Esophagus (tissue), 2 donors: ENCODE data around the gene PGR. TPM values are rescaled to one million over a fixed set of nuclear protein-coding genes. Genes with fewer than 3 reads are reported as not detected.

Source experiments
- H3K27ac ChIP-seq, 2 donors: one replicate each; pipeline ENCODE4 v1.5.1; 2013; ENCODE audit warnings: low read depth in 2 of 2, mild to moderate bottlenecking in 2 of 2, inconsistent platforms in 1 of 2, low read length in 1 of 2, moderate library complexity in 1 of 2
- H3K27me3 ChIP-seq, 2 donors: one replicate each; pipeline ENCODE4 v1.6.1; 2013; ENCODE audit warnings: low read length in 2 of 2, control low read depth in 1 of 2, mild to moderate bottlenecking in 1 of 2; ENCODE audit not compliant: insufficient read depth in 2 of 2, control insufficient read depth in 1 of 2
- H3K36me3 ChIP-seq, 2 donors: one replicate each; pipeline ENCODE4 v1.6.1; 2013; ENCODE audit warnings: low read length in 1 of 2; ENCODE audit not compliant: control insufficient read depth in 2 of 2, insufficient read depth in 2 of 2
- H3K4me1 ChIP-seq, 2 donors: one replicate each; pipeline ENCODE4 v1.6.1; 2013; ENCODE audit warnings: low read length in 1 of 2; ENCODE audit not compliant: control insufficient read depth in 2 of 2, insufficient read depth in 2 of 2
- H3K4me3 ChIP-seq, 2 donors: one replicate each; pipeline ENCODE4 v1.5.1; 2013; ENCODE audit warnings: low read length in 2 of 2, mild to moderate bottlenecking in 2 of 2, low read depth in 1 of 2, moderate library complexity in 1 of 2
- H3K9me3 ChIP-seq, 2 donors: one replicate each; pipeline ENCODE4 v1.6.1; 2013; ENCODE audit warnings: mild to moderate bottlenecking in 2 of 2, low read depth in 1 of 2, low read length in 1 of 2, moderate library complexity in 1 of 2; ENCODE audit not compliant: control insufficient read depth in 2 of 2, insufficient read depth in 1 of 2
- WGBS, 2 donors: extraction: QIAGEN DNeasy Blood & Tissue Kit; methylation state at CpG; one replicate each; pipeline ENCODE4 v1.1.7; 2013; 5-methylcytosine and 5-hydroxymethylcytosine counted together
- polyA plus RNA-seq, 2 donors: library from polyadenylated mRNA; stranded (reverse); fragments of 200-250 nt; gene quantifications; one replicate each; pipeline ENCODE4 v1.2.3, GENCODE V29; 2013
- donor health status: healthy with polysubstance abuse.
- donor health status: Bipolar disorder and iron deficiency.

Gene PGR
- polyA plus RNA-seq, 2 donors: 0.04 to 0.12 TPM

GRCh38 chr11:101048479-101048878, 81.1 kb downstream of the PGR start:
- 82 to 85% methylated on average over 5 of the region's 5 CpGs for WGBS, 2 donors

GRCh38 chr11:101046947-101047346, 82.7 kb downstream of the PGR start:
- no peaks in the 10 kb centered on the region for H3K36me3 ChIP-seq
- no peak overlapping the region for H3K27ac ChIP-seq
- WGBS, 2 donors: 75 to 81% methylated on average over 2 of the region's 2 CpGs
- no peaks in the 10 kb centered on the region for H3K4me1 ChIP-seq
- no peak overlapping the region for H3K4me3 ChIP-seq
- no peaks in the 10 kb centered on the region for H3K9me3 ChIP-seq
- H3K27me3 ChIP-seq: no peaks in the 10 kb centered on the region

More at GRCh38 chr11:101048479-101048878, 81.1 kb downstream of the PGR start:
- Histone ChIP-seq H3K9me3 (no peaks in the 10 kb centered on the region), H3K4me1 (no peaks in the 10 kb centered on the region), H3K36me3 (no peaks in the 10 kb centered on the region), H3K27me3 (no peaks in the 10 kb centered on the region), H3K27ac (no peak overlapping the region), H3K4me3 (no peak overlapping the region)

DNA sequence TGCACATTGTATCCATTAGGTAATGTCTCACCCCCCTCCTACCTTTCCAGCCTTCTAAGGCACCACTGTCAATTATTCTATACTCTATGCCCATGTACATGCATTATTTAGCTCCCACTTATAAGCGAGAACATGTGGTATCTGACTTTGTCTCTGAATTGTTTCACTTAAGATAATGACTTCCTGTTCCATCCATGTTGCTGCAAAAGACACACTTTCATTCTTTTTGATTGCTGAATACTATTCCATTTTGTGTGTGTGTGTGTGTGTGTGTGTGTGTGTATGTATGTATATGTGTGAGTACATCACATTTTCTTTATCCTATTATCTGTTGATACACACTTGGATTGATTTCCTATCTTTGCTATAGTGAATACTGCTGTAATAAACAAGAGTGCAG, 84.2 kb downstream of the PGR start:
- no peaks in the 10 kb centered on the region for H3K4me1 ChIP-seq
- no peak overlapping the region for H3K4me3 ChIP-seq
- no peak overlapping the region for H3K27ac ChIP-seq
- WGBS, 2 donors: 91 to 95% methylated on average over 1 of the region's 1 CpG
- no peaks in the 10 kb centered on the region for H3K27me3 ChIP-seq
- no peaks in the 10 kb centered on the region for H3K36me3 ChIP-seq
- H3K9me3 ChIP-seq: no peaks in the 10 kb centered on the region

GRCh38 chr11:101043940-101044339, 85.7 kb downstream of the PGR start:
- H3K27me3 ChIP-seq: no peaks in the 10 kb centered on the region
- no peaks in the 10 kb centered on the region for H3K9me3 ChIP-seq
- H3K36me3 ChIP-seq: no peaks in the 10 kb centered on the region
- H3K4me3 ChIP-seq: no peak overlapping the region
- H3K4me1 ChIP-seq: no peaks in the 10 kb centered on the region
- H3K27ac ChIP-seq: no peak overlapping the region
- WGBS, 2 donors: 84 to 95% methylated on average over 1 of the region's 1 CpG

- Histone ChIP-seq H3K4me3 (no peak overlapping the region), H3K27me3 (no peaks in the 10 kb centered on the region), H3K27ac (no peak overlapping the region), H3K4me1 (no peaks in the 10 kb centered on the region), H3K9me3 (no peaks in the 10 kb centered on the region), H3K36me3 (no peaks in the 10 kb centered on the region)
- 44 to 69% methylated on average over 1 of the region's 1 CpG for WGBS, 2 donors
Measured at GRCh38 chr11:101035872-101036271, 93.7 kb downstream of the PGR start.

GRCh38 chr11:101034076-101034475, 95.5 kb downstream of the PGR start:
- H3K27ac ChIP-seq: no peak overlapping the region

GRCh38 chr11:101032991-101033390, 96.6 kb downstream of the PGR start:
- no peaks in the 10 kb centered on the region for H3K36me3 ChIP-seq
- no peak overlapping the region for H3K27ac ChIP-seq
- no peaks in the 10 kb centered on the region for H3K9me3 ChIP-seq
- H3K27me3 ChIP-seq: no peaks in the 10 kb centered on the region
- no peaks in the 10 kb centered on the region for H3K4me1 ChIP-seq
- H3K4me3 ChIP-seq: no peak overlapping the region

More at GRCh38 chr11:101034076-101034475, 95.5 kb downstream of the PGR start:
- no peaks in the 10 kb centered on the region for H3K27me3 ChIP-seq
- no peaks in the 10 kb centered on the region for H3K36me3 ChIP-seq
- no peaks in the 10 kb centered on the region for H3K9me3 ChIP-seq
- WGBS, 2 donors: 32 to 43% methylated on average over 4 of the region's 4 CpGs
- no peaks in the 10 kb centered on the region for H3K4me1 ChIP-seq
- no peak overlapping the region for H3K4me3 ChIP-seq

DNA sequence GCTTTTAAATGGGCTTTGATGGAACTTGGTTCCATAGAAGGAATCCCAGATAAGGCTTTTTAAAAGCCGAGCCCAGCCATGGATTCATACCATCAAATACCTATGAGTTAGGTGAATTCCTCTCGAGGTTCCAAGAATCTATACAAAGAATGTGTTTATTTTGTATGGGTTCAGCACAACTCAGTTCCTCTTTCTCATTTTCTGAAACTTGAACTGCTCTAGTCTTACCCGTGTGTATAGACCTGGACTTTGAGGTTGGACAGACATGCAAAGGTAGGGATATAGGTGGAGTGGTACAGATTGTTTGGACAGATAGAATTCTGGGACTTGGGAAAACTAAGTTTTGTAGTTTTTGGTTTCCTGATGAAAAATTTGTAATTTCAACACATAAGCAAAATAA, 97.9 kb downstream of the PGR start:
- Histone ChIP-seq H3K27me3 (no peaks in the 10 kb centered on the region), H3K4me3 (no peak overlapping the region), H3K36me3 (no peaks in the 10 kb centered on the region), H3K9me3 (no peaks in the 10 kb centered on the region), H3K27ac (no peak overlapping the region), H3K4me1 (no peaks in the 10 kb centered on the region)
- WGBS, 2 donors: 82 to 83% methylated on average over 3 of the region's 3 CpGs

DNA sequence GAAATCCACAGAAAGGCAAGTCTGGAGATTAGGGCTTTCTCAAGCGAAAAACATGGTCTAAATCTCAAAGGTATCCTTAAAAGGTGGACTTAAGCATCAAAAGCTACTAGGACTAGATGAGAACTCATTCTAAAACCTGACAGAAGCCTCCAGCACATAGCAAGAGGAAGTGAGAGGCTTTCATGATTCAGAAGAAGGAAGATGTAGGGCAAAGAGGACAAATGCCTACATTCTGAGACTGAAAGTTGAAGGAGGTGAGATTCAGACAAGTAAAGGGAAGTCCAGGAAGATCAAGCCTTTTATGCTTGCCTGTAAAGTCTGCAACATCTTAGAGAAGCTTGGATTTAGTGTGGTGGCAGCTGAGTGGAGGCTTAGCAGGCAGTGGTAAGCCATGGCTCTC, 98.9 kb downstream of the PGR start:
- no peaks in the 10 kb centered on the region for H3K4me1 ChIP-seq
- H3K27ac ChIP-seq: no peak overlapping the region
- no peak overlapping the region for H3K4me3 ChIP-seq
- H3K36me3 ChIP-seq: no peaks in the 10 kb centered on the region
- 77% methylated on average over 1 of the region's 1 CpG for WGBS, 2 donors
- H3K9me3 ChIP-seq: no peaks in the 10 kb centered on the region
- no peaks in the 10 kb centered on the region for H3K27me3 ChIP-seq

GRCh38 chr11:101030015-101030414, 99.6 kb downstream of the PGR start:
- no peaks in the 10 kb centered on the region for H3K27me3 ChIP-seq
- no peaks in the 10 kb centered on the region for H3K4me1 ChIP-seq
- no peaks in the 10 kb centered on the region for H3K36me3 ChIP-seq
- no peak overlapping the region for H3K4me3 ChIP-seq
- no peak overlapping the region for H3K27ac ChIP-seq
- no peaks in the 10 kb centered on the region for H3K9me3 ChIP-seq
- WGBS, 2 donors: 54 to 64% methylated on average over 3 of the region's 3 CpGs
